A673 (cell line): ENCODE results near the gene CXXC1.
A peak's percentile ranks its signal among the peaks of the same experiment; 100 is the strongest.

Source experiments
- EZH2 ChIP-seq: fragments of 200-600 bp; sonication (generic); IDR thresholded peaks from 2 replicates; pipeline ENCODE4 v1.6.1; 2017; ENCODE audit warnings: borderline replicate concordance, low read depth, mild to moderate bottlenecking, mixed read lengths, antibody characterized with exemption, low read length; ENCODE audit not compliant: poor library complexity, severe bottlenecking
- TF ChIP-seq, protein P1 (sequence below): fragments of 300-800, 200-600 bp; sonication (generic); conservative IDR thresholded peaks from 2 replicates; pipeline ENCODE4 v1.5.1; 2017; ENCODE audit warnings: low read depth, mild to moderate bottlenecking, antibody characterized with exemption, low read length, moderate library complexity, mixed read lengths

DNA sequence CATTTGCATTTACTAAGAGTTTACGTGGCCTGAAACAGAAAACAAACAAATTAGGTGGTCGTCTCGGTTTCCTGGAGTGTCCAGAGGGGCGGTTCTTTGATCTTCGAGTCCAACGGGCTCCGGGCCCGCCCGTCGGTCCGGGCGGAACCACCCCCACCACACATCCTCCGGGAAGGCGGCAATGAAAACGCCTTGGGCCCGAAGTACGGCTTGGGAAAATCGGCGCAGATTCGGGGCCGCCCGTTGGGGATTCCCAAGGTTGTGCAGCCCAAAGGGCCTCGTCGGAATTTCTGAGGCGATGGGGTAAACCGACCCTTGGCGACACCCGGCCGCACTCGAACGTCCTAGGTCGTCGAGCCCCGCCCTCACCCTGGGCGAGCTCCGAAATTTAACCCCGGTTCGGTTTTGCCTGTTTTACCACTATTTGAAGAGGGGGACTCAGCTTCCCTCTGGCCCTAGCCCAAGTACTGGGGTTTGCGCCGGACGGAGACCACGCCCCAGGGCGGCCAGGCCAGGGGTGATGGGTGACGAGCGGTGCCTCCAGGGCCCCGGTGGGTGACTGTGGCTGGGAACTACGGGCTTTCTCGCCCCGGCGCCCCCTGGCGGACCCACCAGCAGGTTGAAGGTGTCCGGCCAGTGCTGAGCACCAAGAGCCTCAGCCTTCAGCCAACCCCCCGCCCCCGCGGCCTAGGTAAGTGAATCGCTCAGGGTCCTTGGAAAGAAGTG is 19.3 kb downstream of the CXXC1 start:
- TF ChIP-seq, protein P1, sequence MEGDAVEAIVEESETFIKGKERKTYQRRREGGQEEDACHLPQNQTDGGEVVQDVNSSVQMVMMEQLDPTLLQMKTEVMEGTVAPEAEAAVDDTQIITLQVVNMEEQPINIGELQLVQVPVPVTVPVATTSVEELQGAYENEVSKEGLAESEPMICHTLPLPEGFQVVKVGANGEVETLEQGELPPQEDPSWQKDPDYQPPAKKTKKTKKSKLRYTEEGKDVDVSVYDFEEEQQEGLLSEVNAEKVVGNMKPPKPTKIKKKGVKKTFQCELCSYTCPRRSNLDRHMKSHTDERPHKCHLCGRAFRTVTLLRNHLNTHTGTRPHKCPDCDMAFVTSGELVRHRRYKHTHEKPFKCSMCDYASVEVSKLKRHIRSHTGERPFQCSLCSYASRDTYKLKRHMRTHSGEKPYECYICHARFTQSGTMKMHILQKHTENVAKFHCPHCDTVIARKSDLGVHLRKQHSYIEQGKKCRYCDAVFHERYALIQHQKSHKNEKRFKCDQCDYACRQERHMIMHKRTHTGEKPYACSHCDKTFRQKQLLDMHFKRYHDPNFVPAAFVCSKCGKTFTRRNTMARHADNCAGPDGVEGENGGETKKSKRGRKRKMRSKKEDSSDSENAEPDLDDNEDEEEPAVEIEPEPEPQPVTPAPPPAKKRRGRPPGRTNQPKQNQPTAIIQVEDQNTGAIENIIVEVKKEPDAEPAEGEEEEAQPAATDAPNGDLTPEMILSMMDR = peak; percentile 75
- TF ChIP-seq EZH2 = no peak
